ENCODE measurements around the gene HPN. TPM values are rescaled to one million over a fixed set of nuclear protein-coding genes. Genes with fewer than 3 reads are reported as not detected.
A peak's percentile ranks its signal among the peaks of the same experiment; 100 is the strongest.

Gene HPN
- total and polyA plus RNA-seq, 2 experiments from 2014 or later = 21.3 to 36.2 TPM

GRCh38 chr19:35062942-35063341 lies 21.4 kb downstream of the HPN start:
- Histone ChIP-seq H3K27me3 (no peaks in the 10 kb centered on the region), H3K9me3 (ENCODE audit: low read depth) (no peaks in the 10 kb centered on the region), H3K4me3 (no peak overlapping the region), H3K4me1 (ENCODE audit: low read depth) (peaks cover under 1% of the 10 kb centered on the region), H3K27ac (no peak overlapping the region), H3K36me3 (no peaks in the 10 kb centered on the region)
- TF ChIP-seq CTCF (IDR thresholded peaks at IDR 0.05; ENCODE audit: low read depth, low read length) = no peak
- DNase-seq (ENCODE audit: low read depth in 1 of 2, low spot score in 1 of 2) = no peak

- Histone ChIP-seq H3K4me3 (no peak overlapping the region), H3K27ac (no peak overlapping the region), H3K9me3 (ENCODE audit: low read depth) (no peaks in the 10 kb centered on the region), H3K36me3 (no peaks in the 10 kb centered on the region), H3K27me3 (no peaks in the 10 kb centered on the region), H3K4me1 (ENCODE audit: low read depth) (peaks cover 9% of the 10 kb centered on the region)
- TF ChIP-seq CTCF (IDR thresholded peaks at IDR 0.05; ENCODE audit: low read depth, low read length) = no peak
- peak in 1 of 2 donors; percentile 51 for DNase-seq (ENCODE audit: low read depth in 1 of 2, low spot score in 1 of 2)
These were observed 22.7 kb downstream of the HPN start for GRCh38 chr19:35063940-35064818.

GRCh38 chr19:35065574-35065973 lies 24.1 kb downstream of the HPN start:
- Histone ChIP-seq H3K36me3 (no peaks in the 10 kb centered on the region), H3K27ac (no peak overlapping the region), H3K4me1 (ENCODE audit: low read depth) (peaks cover 9% of the 10 kb centered on the region), H3K9me3 (ENCODE audit: low read depth) (no peaks in the 10 kb centered on the region), H3K4me3 (no peak overlapping the region), H3K27me3 (no peaks in the 10 kb centered on the region)
- no peak for DNase-seq (ENCODE audit: low read depth in 1 of 2, low spot score in 1 of 2)
- TF ChIP-seq CTCF (IDR thresholded peaks at IDR 0.05; ENCODE audit: low read depth, low read length) = no peak

GRCh38 chr19:35066121-35066520 lies 24.6 kb downstream of the HPN start:
- Histone ChIP-seq H3K27me3 (no peaks in the 10 kb centered on the region), H3K4me1 (ENCODE audit: low read depth) (peaks cover 9% of the 10 kb centered on the region), H3K27ac (no peak overlapping the region), H3K36me3 (no peaks in the 10 kb centered on the region), H3K4me3 (no peak overlapping the region), H3K9me3 (ENCODE audit: low read depth) (no peaks in the 10 kb centered on the region)
- DNase-seq (ENCODE audit: low read depth in 1 of 2, low spot score in 1 of 2) = no peak
- TF ChIP-seq CTCF (IDR thresholded peaks at IDR 0.05; ENCODE audit: low read depth, low read length) = no peak

- peak; percentile 92 for TF ChIP-seq CTCF (IDR thresholded peaks at IDR 0.05; ENCODE audit: low read depth, low read length)
- H3K27ac ChIP-seq = no peak overlapping the region
- H3K4me3 ChIP-seq = no peak overlapping the region
- no peaks in the 10 kb centered on the region for H3K27me3 ChIP-seq
- H3K9me3 ChIP-seq (ENCODE audit: low read depth) = no peaks in the 10 kb centered on the region
- peaks cover 9% of the 10 kb centered on the region for H3K4me1 ChIP-seq (ENCODE audit: low read depth)
- DNase-seq (ENCODE audit: low read depth in 1 of 2, low spot score in 1 of 2) = peak; percentile 89 to 91
- no peaks in the 10 kb centered on the region for H3K36me3 ChIP-seq
These were observed 25.4 kb downstream of the HPN start for GRCh38 chr19:35066691-35067563.

Measured in cardiac muscle cell (in vitro differentiated cells and primary cell).